GM23248 (cell line): ENCODE results near the gene MTMR11. TPM values are rescaled to one million over a fixed set of nuclear protein-coding genes. Genes with fewer than 3 reads are reported as not detected.
"Not testable (repeated sequence)": the region's sequence is repeated elsewhere in the genome, so short reads cannot be mapped to it uniquely, and the experiment has no call there.

ENCODE experiments used
- DNase-seq: peaks from one replicate; pipeline ENCODE4 v3.0.0-alpha.2; 2015
- H2AFZ ChIP-seq: fragments of 200-600 bp; sonication (generic); 2 replicates; pipeline ENCODE4 v1.6.1; 2016; ENCODE audit warnings: antibody characterized with exemption
- H3F3A ChIP-seq: fragments of 200-600 bp; sonication (generic); 2 replicates; pipeline ENCODE4 v1.6.1; 2016; ENCODE audit warnings: mild to moderate bottlenecking, antibody characterized with exemption, mixed run types; ENCODE audit not compliant: insufficient read depth
- H3K27ac ChIP-seq: fragments of 200-600 bp; sonication (generic); 2 replicates; pipeline ENCODE4 v1.5.1; 2016; ENCODE audit warnings: mild to moderate bottlenecking
- H3K27me3 ChIP-seq: fragments of 200-600 bp; sonication (generic); replicated peaks from 2 replicates; pipeline ENCODE4 v1.6.1; 2016; ENCODE audit warnings: mild to moderate bottlenecking; ENCODE audit not compliant: insufficient read depth
- H3K36me3 ChIP-seq: fragments of 200-600 bp; sonication (generic); 2 replicates; pipeline ENCODE4 v1.6.1; 2016; ENCODE audit warnings: low read depth, mild to moderate bottlenecking
- H3K4me1 ChIP-seq: fragments of 200-600 bp; sonication (generic); 2 replicates; pipeline ENCODE4 v1.6.1; 2016; ENCODE audit warnings: mild to moderate bottlenecking; ENCODE audit not compliant: insufficient read depth
- H3K4me2 ChIP-seq: fragments of 200-600 bp; sonication (generic); one replicate; pipeline ENCODE4 v1.6.1; 2016; ENCODE audit warnings: mild to moderate bottlenecking; ENCODE audit not compliant: unreplicated experiment
- H3K4me3 ChIP-seq: fragments of 200-600 bp; sonication (generic); 2 replicates; pipeline ENCODE4 v1.5.1; 2016; ENCODE audit warnings: mild to moderate bottlenecking
- H3K79me2 ChIP-seq: fragments of 200-600 bp; sonication (generic); 2 replicates; pipeline ENCODE4 v1.6.1; 2016; ENCODE audit warnings: mild to moderate bottlenecking; ENCODE audit not compliant: insufficient read depth
- H3K9ac ChIP-seq: fragments of 200-600 bp; sonication (generic); 2 replicates; pipeline ENCODE4 v1.6.1; 2016; ENCODE audit warnings: mild to moderate bottlenecking
- H3K9me2 ChIP-seq: fragments of 200-600 bp; sonication (generic); 2 replicates; pipeline ENCODE4 v1.6.1; 2016; ENCODE audit warnings: mixed run types, mild to moderate bottlenecking, moderate library complexity; ENCODE audit not compliant: insufficient read depth
- H3K9me3 ChIP-seq: fragments of 200-600 bp; sonication (generic); one replicate; pipeline ENCODE4 v1.6.1; 2017; ENCODE audit warnings: low read depth
- H4K20me1 ChIP-seq: fragments of 200-600 bp; sonication (generic); 2 replicates; pipeline ENCODE4 v1.6.0; 2016; ENCODE audit not compliant: insufficient read depth
- EZH2 ChIP-seq: fragments of 200-600 bp; sonication (generic); IDR thresholded peaks from 2 replicates; pipeline ENCODE4 v1.6.1; 2018; ENCODE audit warnings: antibody characterized with exemption, mild to moderate bottlenecking; ENCODE audit not compliant: insufficient read depth, poor library complexity, severe bottlenecking
- EZH2phosphoT487 ChIP-seq: fragments of 200-600 bp; sonication (generic); IDR thresholded peaks from 2 replicates; pipeline ENCODE4 v1.6.1; 2018; ENCODE audit warnings: antibody characterized with exemption, moderate library complexity, mild to moderate bottlenecking, low read depth; ENCODE audit not compliant: insufficient read depth
- WGBS, 2 experiments: methylation state at CpG; one replicate each; pipeline ENCODE4 v1.1.6; 2015 to 2017; ENCODE audit warnings: low lambda C conversion rate in 2 of 2, low coverage in 1 of 2; ENCODE audit errors: missing lambda C conversion rate in 2 of 2; 5-methylcytosine and 5-hydroxymethylcytosine counted together
- in situ Hi-C: fragments of 300-500 bp; cut with MboI; formaldehyde crosslinking; loops from 2 replicates; pipeline ENCODE4 v1.15.0; 2020
- polyA plus RNA-seq: library from polyadenylated mRNA; unstranded; fragments of >200 nt; fragmentation: Nextera tagmentation; extraction: Ambion mirVana; gene quantifications from 2 replicates; pipeline ENCODE4 v1.2.1, GENCODE V29; 2016
- total RNA-seq: library from RNA; depleted of rRNA; stranded (reverse); fragments of >200 nt; shearing (Covaris generic); gene quantifications from 2 replicates; pipeline ENCODE4 v1.2.3, GENCODE V29; 2014

The MTMR11 gene
- total and polyA plus RNA-seq, 2 experiments from 2014 or later = 12.4 to 13.1 TPM

DNA sequence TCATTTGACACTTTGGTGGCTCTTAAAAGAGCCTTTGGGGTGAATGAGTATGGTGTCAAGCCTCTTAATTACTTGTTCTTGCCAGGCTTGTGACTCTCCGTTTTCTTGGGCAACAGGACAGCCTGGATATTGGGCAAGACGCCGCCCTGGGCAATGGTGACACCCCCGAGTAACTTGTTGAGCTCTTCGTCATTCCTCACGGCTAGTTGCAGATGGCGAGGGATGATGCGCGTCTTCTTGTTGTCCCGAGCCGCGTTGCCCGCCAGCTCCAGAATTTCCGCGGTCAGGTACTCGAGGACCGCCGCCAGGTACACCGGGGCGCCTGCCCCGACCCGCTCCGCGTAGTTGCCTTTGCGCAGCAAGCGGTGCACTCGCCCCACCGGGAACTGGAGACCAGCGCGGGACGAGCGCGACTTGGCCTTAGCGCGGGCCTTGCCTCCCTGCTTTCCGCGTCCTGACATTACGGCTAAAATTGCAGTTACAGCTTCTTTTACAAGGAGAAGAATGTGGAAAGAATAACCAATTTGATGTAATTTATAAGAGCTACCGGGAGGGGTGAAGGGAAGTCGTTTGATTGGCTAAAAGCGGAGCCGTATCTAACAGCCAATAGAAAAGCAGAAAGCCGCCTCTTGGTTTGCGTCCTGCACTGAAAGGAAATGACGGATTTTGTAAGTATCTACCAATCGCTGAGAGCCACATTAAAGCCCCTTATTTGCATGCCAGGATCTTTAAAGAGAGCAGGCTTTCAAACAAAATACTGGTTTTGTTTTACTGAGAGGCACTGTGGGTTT is 49.0 kb downstream of the MTMR11 start:
- TF ChIP-seq EZH2 = no peak
- TF ChIP-seq EZH2phosphoT487 = no peak
- H3K4me1 ChIP-seq = peaks cover 12% of the 10 kb centered on the region
- in situ Hi-C loops = no loop called here

DNA sequence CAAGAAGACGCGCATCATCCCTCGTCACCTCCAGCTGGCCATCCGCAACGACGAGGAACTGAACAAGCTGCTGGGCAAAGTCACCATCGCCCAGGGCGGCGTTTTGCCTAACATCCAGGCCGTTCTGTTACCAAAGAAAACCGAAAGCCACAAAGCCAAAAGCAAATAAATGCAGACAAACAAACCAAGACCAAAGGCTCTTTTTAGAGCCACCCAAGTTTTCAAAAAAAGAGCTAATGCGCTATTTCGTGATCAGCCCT is 49.6 kb downstream of the MTMR11 start:
- H3K9me2 ChIP-seq, H4K20me1 ChIP-seq, H3K9me3 ChIP-seq, DNase-seq, H2AFZ ChIP-seq, H3K36me3 ChIP-seq, H3K27me3 ChIP-seq, in situ Hi-C loops: not testable (repeated sequence)
- H3K79me2 ChIP-seq = peaks cover 28% of the 10 kb centered on the region
- H3F3A ChIP-seq = peaks cover 33% of the 10 kb centered on the region
- H3K27ac ChIP-seq = peak overlapping the region; percentile 98
- H3K4me1 ChIP-seq = peaks cover 12% of the 10 kb centered on the region
- 0 to 1% methylated on average over 12 to 13 of the region's 13 CpGs for WGBS, 2 experiments
- peak overlapping the region; percentile 81 for H3K4me3 ChIP-seq
- H3K4me2 ChIP-seq = peak overlapping the region; percentile 91
- H3K9ac ChIP-seq = peak overlapping the region; percentile 94

More for the DNA sequence above, 49.0 kb downstream of the MTMR11 start:
- Histone ChIP-seq H3K4me3 (peak overlapping the region; percentile 81), H3K27ac (peak overlapping the region; percentile 98), H3K9me3 (no peaks in the 10 kb centered on the region), H3K79me2 (peaks cover 28% of the 10 kb centered on the region), H3K4me2 (peak overlapping the region; percentile 91), H4K20me1 (no peaks in the 10 kb centered on the region), H3F3A (peaks cover 33% of the 10 kb centered on the region), H2AFZ (peak overlapping the region; percentile 90), H3K27me3 (no peaks in the 10 kb centered on the region), H3K9me2 (no peaks in the 10 kb centered on the region), H3K9ac (peak overlapping the region; percentile 94), H3K36me3 (no peaks in the 10 kb centered on the region)
- peak; percentile 98 for DNase-seq
- WGBS, 2 experiments = 0 to 1% methylated on average over 43 to 46 of the region's 46 CpGs

GRCh38 chr1:149886396-149887195 is 50.1 kb downstream of the MTMR11 start:
- Histone ChIP-seq H3K9me2 (no peaks in the 10 kb centered on the region), H2AFZ (no peak overlapping the region), H3F3A (peaks cover 33% of the 10 kb centered on the region), H4K20me1 (no peaks in the 10 kb centered on the region), H3K4me2 (peak overlapping the region; percentile 92), H3K9ac (peak overlapping the region; percentile 94), H3K36me3 (no peaks in the 10 kb centered on the region), H3K27ac (peak overlapping the region; percentile 98), H3K27me3 (no peaks in the 10 kb centered on the region), H3K9me3 (no peaks in the 10 kb centered on the region), H3K4me1 (peaks cover 12% of the 10 kb centered on the region), H3K79me2 (peaks cover 28% of the 10 kb centered on the region), H3K4me3 (peak overlapping the region; percentile 81)
- in situ Hi-C loops = no loop called here
- DNase-seq = peak; percentile 99
- TF ChIP-seq EZH2phosphoT487 (no peak), EZH2 (no peak)
- 0 to 1% methylated on average over 50 to 61 of the region's 62 CpGs for WGBS, 2 experiments

DNA sequence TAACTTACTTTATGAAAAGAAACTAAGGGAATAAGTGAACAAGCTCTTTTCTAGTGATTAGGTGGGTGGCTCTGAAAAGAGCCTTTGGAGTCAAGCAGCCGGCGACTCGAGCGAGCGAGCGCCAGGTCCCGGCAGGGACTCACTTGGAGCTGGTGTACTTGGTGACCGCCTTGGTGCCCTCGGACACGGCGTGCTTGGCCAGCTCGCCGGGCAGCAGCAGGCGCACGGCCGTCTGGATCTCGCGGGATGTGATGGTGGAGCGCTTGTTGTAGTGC is 50.6 kb downstream of the MTMR11 start:
- 2 to 4% methylated on average over 10 to 19 of the region's 19 CpGs for WGBS, 2 experiments
- Histone ChIP-seq H3K4me1 (peaks cover 12% of the 10 kb centered on the region), H3K4me2 (peak overlapping the region; percentile 92), H3K9ac (peak overlapping the region; percentile 94), H3K79me2 (peaks cover 28% of the 10 kb centered on the region), H3K4me3 (peak overlapping the region; percentile 81), H3F3A (peaks cover 33% of the 10 kb centered on the region), H3K27ac (peak overlapping the region; percentile 98)
- DNase-seq, H3K9me2 ChIP-seq, H3K36me3 ChIP-seq, H2AFZ ChIP-seq, H4K20me1 ChIP-seq, in situ Hi-C loops, H3K27me3 ChIP-seq, H3K9me3 ChIP-seq: not testable (repeated sequence)
